ENCODE data around the gene UBE4A.

UBE4A gene, protein sequence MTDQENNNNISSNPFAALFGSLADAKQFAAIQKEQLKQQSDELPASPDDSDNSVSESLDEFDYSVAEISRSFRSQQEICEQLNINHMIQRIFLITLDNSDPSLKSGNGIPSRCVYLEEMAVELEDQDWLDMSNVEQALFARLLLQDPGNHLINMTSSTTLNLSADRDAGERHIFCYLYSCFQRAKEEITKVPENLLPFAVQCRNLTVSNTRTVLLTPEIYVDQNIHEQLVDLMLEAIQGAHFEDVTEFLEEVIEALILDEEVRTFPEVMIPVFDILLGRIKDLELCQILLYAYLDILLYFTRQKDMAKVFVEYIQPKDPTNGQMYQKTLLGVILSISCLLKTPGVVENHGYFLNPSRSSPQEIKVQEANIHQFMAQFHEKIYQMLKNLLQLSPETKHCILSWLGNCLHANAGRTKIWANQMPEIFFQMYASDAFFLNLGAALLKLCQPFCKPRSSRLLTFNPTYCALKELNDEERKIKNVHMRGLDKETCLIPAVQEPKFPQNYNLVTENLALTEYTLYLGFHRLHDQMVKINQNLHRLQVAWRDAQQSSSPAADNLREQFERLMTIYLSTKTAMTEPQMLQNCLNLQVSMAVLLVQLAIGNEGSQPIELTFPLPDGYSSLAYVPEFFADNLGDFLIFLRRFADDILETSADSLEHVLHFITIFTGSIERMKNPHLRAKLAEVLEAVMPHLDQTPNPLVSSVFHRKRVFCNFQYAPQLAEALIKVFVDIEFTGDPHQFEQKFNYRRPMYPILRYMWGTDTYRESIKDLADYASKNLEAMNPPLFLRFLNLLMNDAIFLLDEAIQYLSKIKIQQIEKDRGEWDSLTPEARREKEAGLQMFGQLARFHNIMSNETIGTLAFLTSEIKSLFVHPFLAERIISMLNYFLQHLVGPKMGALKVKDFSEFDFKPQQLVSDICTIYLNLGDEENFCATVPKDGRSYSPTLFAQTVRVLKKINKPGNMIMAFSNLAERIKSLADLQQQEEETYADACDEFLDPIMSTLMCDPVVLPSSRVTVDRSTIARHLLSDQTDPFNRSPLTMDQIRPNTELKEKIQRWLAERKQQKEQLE

DNA sequence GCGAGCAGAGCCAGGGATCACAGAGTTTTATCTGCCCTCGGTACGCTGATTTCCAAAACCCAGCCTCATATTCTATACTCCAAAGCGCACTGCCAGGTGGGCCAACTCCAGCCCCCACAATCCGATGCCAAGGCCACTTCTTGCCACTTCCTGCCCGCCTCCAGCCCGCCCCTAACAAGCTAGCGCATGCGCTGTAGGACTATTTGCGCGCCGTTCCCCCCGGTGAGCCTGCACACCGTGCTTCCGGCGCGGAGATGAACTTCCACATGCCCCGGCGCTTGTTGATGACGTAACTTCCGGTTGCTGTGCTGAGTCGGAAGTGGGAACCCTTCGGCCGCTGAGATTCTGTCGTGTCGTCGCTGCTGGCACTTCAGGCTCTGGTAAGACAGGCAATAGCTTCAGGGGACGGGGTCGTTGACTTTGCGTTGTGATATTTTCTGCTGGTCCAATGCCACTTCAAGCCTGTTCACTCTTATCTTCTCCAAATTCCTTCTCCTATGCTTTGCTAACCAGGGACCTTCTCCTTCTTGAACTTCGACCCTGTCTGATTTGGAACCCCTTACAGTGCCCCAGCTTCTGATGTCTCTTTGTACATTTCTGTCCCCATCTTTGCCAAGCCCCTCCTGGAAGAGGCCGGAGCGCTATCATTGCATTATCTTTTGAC, at the start of gene UBE4A:
UBE4A (plus strand) TSS at position 306 of the 664 bp plus-strand sequence. CDS start 5,481 bp downstream, outside the sequence.
- Histone ChIP-seq H3K27ac (ENCODE audit: low read length) (no peak within 1 kb of the TSS), H3K9me3 (ENCODE audit: control insufficient read depth, low read depth, low read length) (no peaks in the 10 kb centered on the region), H3K4me1 (ENCODE audit: control insufficient read depth, low read depth, low read length) (peaks cover 4% of the 10 kb centered on the region), H3K4me3 (ENCODE audit: low read length) (peak within 1 kb of the TSS; percentile 98), H3K36me3 (ENCODE audit: control insufficient read depth, low read depth, low read length) (no peaks in the 10 kb centered on the region), H3K9ac (ENCODE audit: low read length) (peak within 1 kb of the TSS; percentile 87), H3K27me3 (ENCODE audit: control insufficient read depth, insufficient read depth, low read length) (peaks cover 19% of the 10 kb centered on the region)

DNA sequence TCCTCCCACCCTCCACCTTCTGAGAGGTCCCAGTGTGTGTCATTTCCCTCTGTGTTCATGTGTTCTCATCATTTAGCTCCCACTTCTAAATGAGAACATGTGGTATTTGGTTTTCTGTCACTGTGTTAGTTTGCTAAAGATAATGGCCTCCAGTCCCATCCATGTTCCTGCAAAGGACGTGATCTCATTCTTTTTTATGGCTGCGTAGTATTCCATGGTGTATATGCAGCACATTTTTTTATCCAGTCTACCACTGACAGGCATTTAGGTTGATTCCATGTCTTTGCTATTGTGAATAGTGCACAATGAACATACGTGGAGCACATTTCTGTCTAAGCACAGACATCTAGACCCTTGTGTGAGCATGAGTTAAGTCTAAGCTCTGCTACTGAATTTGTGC, 49.1 kb upstream of the UBE4A start:
- no peaks in the 10 kb centered on the region for H3K36me3 ChIP-seq (ENCODE audit: control insufficient read depth, low read depth, low read length)
- no peak overlapping the region for H3K9ac ChIP-seq (ENCODE audit: low read length)
- no peak overlapping the region for H3K4me3 ChIP-seq (ENCODE audit: low read length)
- H3K9me3 ChIP-seq (ENCODE audit: control insufficient read depth, low read depth, low read length): no peaks in the 10 kb centered on the region
- no peak overlapping the region for H3K27ac ChIP-seq (ENCODE audit: low read length)
- peaks cover 1% of the 10 kb centered on the region for H3K4me1 ChIP-seq (ENCODE audit: control insufficient read depth, low read depth, low read length)
- no peaks in the 10 kb centered on the region for H3K27me3 ChIP-seq (ENCODE audit: control insufficient read depth, insufficient read depth, low read length)

DNA sequence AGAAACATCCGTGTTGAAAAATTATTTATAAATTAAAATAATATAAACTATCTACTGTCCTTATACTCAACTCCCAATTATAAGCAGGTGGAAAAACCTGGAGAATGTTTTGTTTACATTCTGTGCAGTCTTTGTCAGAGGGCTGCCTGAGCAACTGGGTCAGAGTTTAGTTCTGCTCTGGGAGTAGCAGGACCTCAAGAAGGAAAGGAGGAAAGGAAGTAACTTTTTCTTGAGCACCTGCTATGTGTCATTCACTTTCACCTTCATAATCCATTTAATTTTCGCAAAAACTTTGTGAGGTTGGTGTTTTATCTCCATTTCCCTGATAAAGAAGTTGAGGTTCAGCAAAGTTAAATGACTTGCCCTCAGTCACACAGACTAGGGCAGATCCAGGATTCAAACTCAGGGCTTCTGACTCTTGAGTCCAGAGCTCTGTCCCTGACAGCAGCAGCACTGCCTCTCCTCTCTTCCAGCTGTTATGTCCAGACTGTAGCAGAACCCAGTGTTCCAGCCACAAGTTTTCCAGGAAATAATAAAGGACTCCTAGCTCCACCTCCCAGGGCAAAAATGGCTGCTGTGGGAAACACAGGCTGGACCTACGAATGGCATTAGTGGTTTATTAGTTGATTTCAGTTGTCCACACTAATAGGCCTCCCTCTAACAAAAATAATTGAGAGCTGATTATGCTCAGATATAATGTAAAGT, 48.5 kb upstream of the UBE4A start:
- Histone ChIP-seq H3K9ac (ENCODE audit: low read length) (no peak overlapping the region), H3K27ac (ENCODE audit: low read length) (no peak overlapping the region), H3K36me3 (ENCODE audit: control insufficient read depth, low read depth, low read length) (no peaks in the 10 kb centered on the region), H3K4me3 (ENCODE audit: low read length) (no peak overlapping the region), H3K9me3 (ENCODE audit: control insufficient read depth, low read depth, low read length) (no peaks in the 10 kb centered on the region), H3K27me3 (ENCODE audit: control insufficient read depth, insufficient read depth, low read length) (no peaks in the 10 kb centered on the region), H3K4me1 (ENCODE audit: control insufficient read depth, low read depth, low read length) (peaks cover 8% of the 10 kb centered on the region)

DNA sequence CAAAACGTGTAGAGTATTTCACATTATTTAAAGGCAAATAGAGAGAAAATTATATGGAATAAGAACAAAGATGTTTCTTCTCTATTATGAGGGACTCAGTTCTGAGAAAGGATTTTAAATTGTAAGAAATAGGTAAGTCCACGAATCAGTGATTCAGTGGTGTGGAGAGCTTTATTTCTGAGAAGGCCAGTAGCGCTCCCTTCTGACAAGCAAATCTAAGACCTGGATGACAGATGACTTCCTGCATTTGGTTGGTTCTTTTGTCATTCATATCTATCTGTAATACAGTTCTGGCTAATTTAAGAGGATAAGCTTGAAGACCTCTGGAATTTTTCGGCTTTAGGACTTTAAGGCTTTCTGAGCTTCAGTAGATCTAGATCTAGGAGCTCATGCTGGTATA, 47.9 kb upstream of the UBE4A start:
- no peak overlapping the region for H3K4me3 ChIP-seq (ENCODE audit: low read length)
- no peak overlapping the region for H3K9ac ChIP-seq (ENCODE audit: low read length)
- H3K36me3 ChIP-seq (ENCODE audit: control insufficient read depth, low read depth, low read length): no peaks in the 10 kb centered on the region
- peaks cover 14% of the 10 kb centered on the region for H3K4me1 ChIP-seq (ENCODE audit: control insufficient read depth, low read depth, low read length)
- H3K27ac ChIP-seq (ENCODE audit: low read length): no peak overlapping the region
- H3K9me3 ChIP-seq (ENCODE audit: control insufficient read depth, low read depth, low read length): no peaks in the 10 kb centered on the region
- H3K27me3 ChIP-seq (ENCODE audit: control insufficient read depth, insufficient read depth, low read length): peaks cover 5% of the 10 kb centered on the region

GRCh38 chr11:118312328-118312727, 47.1 kb upstream of the UBE4A start:
- Histone ChIP-seq H3K27me3 (ENCODE audit: control insufficient read depth, insufficient read depth, low read length) (peaks cover 5% of the 10 kb centered on the region), H3K4me3 (ENCODE audit: low read length) (no peak overlapping the region), H3K9me3 (ENCODE audit: control insufficient read depth, low read depth, low read length) (no peaks in the 10 kb centered on the region), H3K9ac (ENCODE audit: low read length) (no peak overlapping the region), H3K36me3 (ENCODE audit: control insufficient read depth, low read depth, low read length) (no peaks in the 10 kb centered on the region), H3K4me1 (ENCODE audit: control insufficient read depth, low read depth, low read length) (peaks cover 17% of the 10 kb centered on the region), H3K27ac (ENCODE audit: low read length) (no peak overlapping the region)

DNA sequence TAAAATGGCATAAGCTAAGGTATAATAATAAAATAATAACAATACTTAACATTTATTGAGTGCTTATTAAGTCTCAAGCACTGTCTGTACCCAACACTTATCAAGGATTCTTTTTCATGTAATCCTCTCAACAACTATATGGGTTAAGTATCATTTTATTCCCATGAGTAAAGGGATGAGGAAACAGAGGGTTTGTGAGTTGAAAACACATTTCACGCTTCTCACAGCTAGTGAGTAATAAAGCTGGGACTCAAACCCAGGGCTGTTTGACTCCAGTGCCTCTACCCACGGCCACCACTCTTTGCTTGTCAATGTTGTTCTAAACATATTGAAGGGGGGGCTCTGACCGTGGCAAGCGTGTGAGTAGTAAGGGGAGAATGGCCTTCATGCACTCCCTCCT, 46.2 kb upstream of the UBE4A start:
- no peaks in the 10 kb centered on the region for H3K36me3 ChIP-seq (ENCODE audit: control insufficient read depth, low read depth, low read length)
- H3K4me3 ChIP-seq (ENCODE audit: low read length): no peak overlapping the region
- no peak overlapping the region for H3K9ac ChIP-seq (ENCODE audit: low read length)
- H3K27ac ChIP-seq (ENCODE audit: low read length): no peak overlapping the region
- peaks cover 5% of the 10 kb centered on the region for H3K27me3 ChIP-seq (ENCODE audit: control insufficient read depth, insufficient read depth, low read length)
- no peaks in the 10 kb centered on the region for H3K9me3 ChIP-seq (ENCODE audit: control insufficient read depth, low read depth, low read length)
- H3K4me1 ChIP-seq (ENCODE audit: control insufficient read depth, low read depth, low read length): peaks cover 17% of the 10 kb centered on the region

- H3K4me1 ChIP-seq (ENCODE audit: control insufficient read depth, low read depth, low read length): peaks cover 17% of the 10 kb centered on the region
These were observed 44.4 kb upstream of the UBE4A start for GRCh38 chr11:118314988-118315411.

DNA sequence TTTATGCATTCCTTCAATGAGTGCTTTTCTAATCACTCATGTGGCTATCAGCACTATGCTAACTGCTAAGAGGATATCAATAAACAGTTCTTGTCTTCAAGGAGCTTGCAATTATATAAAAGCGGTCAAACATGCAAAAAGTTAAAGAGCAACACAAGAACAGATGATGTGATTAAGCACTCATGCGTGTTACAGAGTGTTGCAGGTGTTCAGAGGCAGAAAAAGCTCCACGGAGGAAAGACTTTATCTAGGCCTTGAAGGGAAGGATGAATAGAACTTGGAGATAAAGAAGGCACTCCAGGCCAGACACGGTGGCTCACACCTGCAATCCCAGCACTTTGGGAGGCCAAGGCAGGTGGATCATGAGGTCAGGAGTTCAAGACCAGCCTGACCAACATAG, 41.3 kb upstream of the UBE4A start:
- no peaks in the 10 kb centered on the region for H3K36me3 ChIP-seq (ENCODE audit: control insufficient read depth, low read depth, low read length)
- no peaks in the 10 kb centered on the region for H3K9me3 ChIP-seq (ENCODE audit: control insufficient read depth, low read depth, low read length)
- peaks cover 5% of the 10 kb centered on the region for H3K27me3 ChIP-seq (ENCODE audit: control insufficient read depth, insufficient read depth, low read length)
- peaks cover 20% of the 10 kb centered on the region for H3K4me1 ChIP-seq (ENCODE audit: control insufficient read depth, low read depth, low read length)
- no peak overlapping the region for H3K9ac ChIP-seq (ENCODE audit: low read length)
- H3K4me3 ChIP-seq (ENCODE audit: low read length): no peak overlapping the region
- no peak overlapping the region for H3K27ac ChIP-seq (ENCODE audit: low read length)

More at GRCh38 chr11:118314988-118315411, 44.4 kb upstream of the UBE4A start:
- Histone ChIP-seq H3K36me3 (ENCODE audit: control insufficient read depth, low read depth, low read length) (no peaks in the 10 kb centered on the region), H3K27me3 (ENCODE audit: control insufficient read depth, insufficient read depth, low read length) (peaks cover 5% of the 10 kb centered on the region), H3K4me3 (ENCODE audit: low read length) (peak overlapping the region; percentile 21), H3K9me3 (ENCODE audit: control insufficient read depth, low read depth, low read length) (no peaks in the 10 kb centered on the region), H3K9ac (ENCODE audit: low read length) (no peak overlapping the region), H3K27ac (ENCODE audit: low read length) (no peak overlapping the region)

- no peak overlapping the region for H3K4me3 ChIP-seq (ENCODE audit: low read length)
- H3K36me3 ChIP-seq (ENCODE audit: control insufficient read depth, low read depth, low read length): no peaks in the 10 kb centered on the region
- peaks cover 5% of the 10 kb centered on the region for H3K27me3 ChIP-seq (ENCODE audit: control insufficient read depth, insufficient read depth, low read length)
- no peaks in the 10 kb centered on the region for H3K9me3 ChIP-seq (ENCODE audit: control insufficient read depth, low read depth, low read length)
- no peak overlapping the region for H3K27ac ChIP-seq (ENCODE audit: low read length)
- H3K4me1 ChIP-seq (ENCODE audit: control insufficient read depth, low read depth, low read length): peaks cover 20% of the 10 kb centered on the region
- no peak overlapping the region for H3K9ac ChIP-seq (ENCODE audit: low read length)
These were observed 40.6 kb upstream of the UBE4A start for GRCh38 chr11:118318581-118319336.

GRCh38 chr11:118319337-118319707, 40.1 kb upstream of the UBE4A start:
- no peak overlapping the region for H3K27ac ChIP-seq (ENCODE audit: low read length)
- peaks cover 20% of the 10 kb centered on the region for H3K4me1 ChIP-seq (ENCODE audit: control insufficient read depth, low read depth, low read length)

More at GRCh38 chr11:118319337-118319707, 40.1 kb upstream of the UBE4A start:
- no peaks in the 10 kb centered on the region for H3K9me3 ChIP-seq (ENCODE audit: control insufficient read depth, low read depth, low read length)
- H3K9ac ChIP-seq (ENCODE audit: low read length): no peak overlapping the region
- no peaks in the 10 kb centered on the region for H3K36me3 ChIP-seq (ENCODE audit: control insufficient read depth, low read depth, low read length)
- H3K27me3 ChIP-seq (ENCODE audit: control insufficient read depth, insufficient read depth, low read length): peaks cover 5% of the 10 kb centered on the region
- H3K4me3 ChIP-seq (ENCODE audit: low read length): no peak overlapping the region

Data from iPS-18a (cell line).